HG03097 (cell line): ENCODE results near the gene MBLAC1.

ENCODE experiments used
- ATAC-seq: cut with Tn5 transposase; IDR thresholded peaks from one replicate; pipeline ENCODE4 v1.9.1; 2021; ENCODE audit not compliant: unreplicated experiment, low FRiP score

MBLAC1 gene, protein sequence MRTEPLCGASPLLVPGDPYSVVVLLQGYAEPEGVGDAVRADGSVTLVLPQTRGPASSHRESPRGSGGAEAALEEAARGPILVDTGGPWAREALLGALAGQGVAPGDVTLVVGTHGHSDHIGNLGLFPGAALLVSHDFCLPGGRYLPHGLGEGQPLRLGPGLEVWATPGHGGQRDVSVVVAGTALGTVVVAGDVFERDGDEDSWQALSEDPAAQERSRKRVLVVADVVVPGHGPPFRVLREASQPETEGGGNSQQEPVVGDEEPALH

DNA sequence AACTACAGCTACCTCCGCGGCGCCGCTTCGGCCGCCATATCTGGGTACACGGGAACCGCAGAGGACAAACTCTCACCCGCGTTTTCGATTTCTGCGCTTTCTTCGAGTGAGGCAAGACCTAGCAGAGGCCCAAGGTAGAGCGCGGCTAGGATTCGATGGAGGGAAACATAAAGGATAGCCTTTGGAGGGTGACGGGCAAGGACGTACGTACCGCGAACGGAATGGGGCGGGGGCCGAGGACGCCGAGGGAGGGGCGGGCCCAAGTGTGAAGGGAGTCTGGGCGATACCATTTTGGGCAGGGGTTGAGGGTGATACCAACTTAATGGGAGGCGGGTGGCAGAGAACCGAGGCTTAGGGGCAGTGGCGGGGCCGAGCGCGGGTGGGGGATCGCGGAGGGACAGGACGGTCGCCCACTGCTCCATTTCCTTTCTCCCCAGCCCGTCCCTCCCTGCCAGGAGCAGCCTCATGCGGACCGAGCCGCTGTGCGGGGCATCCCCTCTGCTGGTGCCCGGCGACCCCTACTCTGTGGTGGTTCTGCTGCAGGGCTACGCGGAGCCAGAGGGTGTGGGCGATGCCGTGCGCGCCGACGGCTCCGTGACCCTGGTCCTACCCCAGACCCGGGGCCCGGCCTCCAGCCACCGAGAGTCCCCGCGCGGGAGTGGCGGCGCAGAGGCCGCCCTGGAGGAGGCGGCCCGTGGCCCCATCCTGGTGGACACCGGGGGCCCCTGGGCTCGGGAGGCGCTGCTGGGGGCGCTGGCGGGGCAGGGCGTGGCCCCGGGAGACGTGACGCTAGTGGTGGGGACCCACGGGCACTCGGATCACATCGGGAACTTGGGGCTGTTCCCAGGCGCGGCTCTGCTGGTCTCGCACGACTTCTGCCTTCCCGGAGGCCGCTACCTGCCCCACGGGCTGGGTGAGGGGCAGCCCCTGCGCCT is at the start of gene MBLAC1:
Gene MBLAC1, plus strand, starts transcription at position 37 of the 935 bp plus-strand sequence. Its CDS starts 429 bp downstream, at position 466.
- peak; percentile 42 for ATAC-seq

DNA sequence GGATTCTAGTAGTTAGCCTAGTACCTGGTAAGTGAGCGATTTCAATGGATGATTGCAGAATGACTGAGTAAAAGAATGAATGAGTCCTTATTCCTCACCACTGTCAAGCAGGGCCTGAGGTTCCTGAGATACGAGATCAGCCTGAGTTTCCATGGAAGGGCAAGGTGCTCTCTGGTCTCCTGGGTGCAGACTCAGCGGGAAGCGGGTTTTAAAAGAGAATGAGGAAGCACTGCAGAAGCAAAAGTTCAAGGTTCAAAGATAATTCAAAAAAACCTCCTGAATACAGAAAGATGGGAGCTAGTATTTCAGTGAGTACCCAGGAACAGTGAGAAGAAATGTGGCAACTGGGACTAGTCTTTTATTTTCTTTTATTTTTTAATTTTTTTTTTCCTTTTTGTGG is 49.6 kb upstream of the MBLAC1 start:
- ATAC-seq: no peak

DNA sequence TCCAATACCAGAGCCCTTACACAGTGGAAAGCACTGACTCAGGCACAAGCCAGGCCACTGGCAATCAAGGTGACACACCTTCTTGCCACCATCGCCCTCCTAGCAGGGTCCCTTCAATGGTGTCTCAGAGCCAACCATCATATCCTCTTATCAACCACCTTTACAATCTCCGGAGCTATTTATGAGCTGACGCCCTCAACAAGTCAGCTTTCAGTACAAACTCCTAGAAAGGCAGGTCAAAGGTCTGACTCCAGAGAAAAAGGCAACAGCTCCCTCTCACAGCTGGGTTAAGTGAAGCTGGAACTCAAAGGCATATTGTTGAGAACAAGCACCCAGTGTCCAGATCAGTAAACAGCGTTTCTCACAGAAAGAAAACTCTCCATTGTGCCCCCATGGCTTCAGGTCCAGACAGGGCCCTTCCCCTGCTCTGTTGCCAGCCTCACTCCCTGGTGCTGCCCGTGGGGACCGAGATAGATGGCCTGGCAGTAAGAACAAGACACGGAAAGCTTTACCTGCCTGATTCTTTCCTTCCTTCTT is 47.7 kb upstream of the MBLAC1 start:
- no peak for ATAC-seq

DNA sequence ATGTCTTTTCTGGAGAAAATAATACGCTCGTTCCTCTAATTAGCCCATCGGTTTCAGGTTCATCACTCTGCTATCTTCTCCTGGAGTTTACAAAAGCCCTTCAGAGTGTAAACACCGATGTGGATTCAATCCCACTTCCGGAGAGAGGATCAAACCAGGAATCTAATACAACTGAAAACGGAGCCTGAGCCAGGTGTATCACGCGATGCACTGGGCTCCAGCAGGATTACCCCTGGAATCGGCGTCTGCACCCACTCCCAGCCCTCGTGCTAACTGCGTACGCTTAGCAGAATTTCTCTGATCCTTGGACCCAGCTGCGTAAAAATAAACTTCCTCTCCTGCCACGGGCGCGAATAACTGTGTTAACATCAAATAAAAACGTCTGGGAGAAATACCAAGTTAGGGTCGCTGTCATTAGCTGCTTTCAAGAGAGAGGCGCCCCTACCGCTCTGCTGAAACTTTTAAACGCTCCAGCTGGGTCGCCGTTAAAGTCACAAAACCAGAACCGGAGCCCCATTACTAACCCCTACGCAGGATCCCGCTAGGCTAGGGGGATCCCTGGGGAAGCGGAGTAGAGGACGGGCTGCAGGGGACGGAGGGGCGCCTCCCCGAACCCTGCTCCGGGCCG is 45.7 kb upstream of the MBLAC1 start:
- no peak for ATAC-seq

DNA sequence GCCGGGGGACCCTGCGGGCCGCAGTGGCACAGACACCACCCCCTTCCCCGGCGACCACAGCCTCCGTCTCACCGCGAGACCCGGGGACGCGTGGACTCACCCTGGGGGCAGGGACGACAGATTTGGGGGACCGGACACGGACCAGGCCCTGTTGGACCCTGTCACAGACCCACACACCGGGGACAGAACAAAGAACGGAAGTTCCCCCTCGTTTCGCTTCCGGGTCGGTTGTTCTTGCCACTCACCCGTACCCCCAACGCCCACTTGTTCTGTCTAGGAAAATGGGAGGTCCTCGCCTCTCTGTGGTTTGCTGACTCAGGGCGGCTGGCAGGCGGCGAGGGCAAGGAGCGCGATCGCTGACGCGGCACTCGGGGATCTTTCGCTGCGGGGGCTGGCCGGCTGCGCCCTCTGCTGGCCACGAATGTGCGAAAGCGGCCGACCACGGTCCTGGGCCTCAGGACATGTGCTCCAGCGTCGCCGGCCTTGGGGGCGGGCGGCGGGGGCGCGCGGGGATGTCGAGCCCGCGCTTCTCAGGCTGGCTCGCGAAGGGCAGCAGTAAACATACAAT is 45.1 kb upstream of the MBLAC1 start, which contains the start of gene ZNF3:
Gene ZNF3, minus strand, starts transcription at position 189 of the 568 bp plus-strand sequence. CDS start 4,366 bp downstream, outside the sequence.
- peak; percentile 82 for ATAC-seq

DNA sequence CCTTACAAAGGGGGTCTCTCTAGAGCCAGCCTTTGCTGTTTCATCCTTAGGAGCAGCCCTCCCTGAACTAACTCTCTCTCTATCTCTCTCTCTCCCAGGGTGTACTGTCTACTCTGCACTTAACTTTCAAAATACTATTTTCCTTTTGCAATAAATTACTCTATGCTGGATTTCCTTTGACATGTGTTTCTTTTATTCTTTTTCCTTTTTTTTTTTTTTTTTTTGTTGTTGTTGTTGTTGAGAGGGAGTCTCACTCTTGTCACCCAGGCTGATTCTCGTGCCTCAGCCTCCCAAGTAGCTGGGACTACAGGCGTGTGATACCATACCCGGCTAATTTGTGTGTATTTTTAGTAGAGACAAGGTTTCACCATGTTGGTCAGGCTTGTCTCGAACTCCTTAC is 43.8 kb upstream of the MBLAC1 start:
- ATAC-seq: no peak

DNA sequence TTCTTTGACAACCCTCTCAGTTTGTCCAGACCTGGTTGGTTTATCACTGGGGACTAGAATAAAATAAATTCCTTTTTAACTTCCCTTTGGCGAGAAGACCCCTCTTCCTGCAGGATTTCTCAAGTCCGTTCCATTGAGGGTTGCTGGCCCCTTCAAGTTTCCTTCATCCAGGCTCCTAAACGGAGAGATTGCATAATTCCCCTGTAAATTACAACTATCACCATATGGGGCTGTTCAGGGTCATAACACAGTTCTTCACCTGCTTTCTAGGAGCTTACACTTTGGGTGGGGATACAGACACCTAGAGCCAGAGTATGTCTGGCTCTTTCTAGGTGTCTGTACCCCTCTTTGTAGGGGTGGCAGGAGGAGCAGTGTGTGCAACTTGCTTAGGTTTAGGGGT is 41.3 kb upstream of the MBLAC1 start:
- no peak for ATAC-seq

DNA sequence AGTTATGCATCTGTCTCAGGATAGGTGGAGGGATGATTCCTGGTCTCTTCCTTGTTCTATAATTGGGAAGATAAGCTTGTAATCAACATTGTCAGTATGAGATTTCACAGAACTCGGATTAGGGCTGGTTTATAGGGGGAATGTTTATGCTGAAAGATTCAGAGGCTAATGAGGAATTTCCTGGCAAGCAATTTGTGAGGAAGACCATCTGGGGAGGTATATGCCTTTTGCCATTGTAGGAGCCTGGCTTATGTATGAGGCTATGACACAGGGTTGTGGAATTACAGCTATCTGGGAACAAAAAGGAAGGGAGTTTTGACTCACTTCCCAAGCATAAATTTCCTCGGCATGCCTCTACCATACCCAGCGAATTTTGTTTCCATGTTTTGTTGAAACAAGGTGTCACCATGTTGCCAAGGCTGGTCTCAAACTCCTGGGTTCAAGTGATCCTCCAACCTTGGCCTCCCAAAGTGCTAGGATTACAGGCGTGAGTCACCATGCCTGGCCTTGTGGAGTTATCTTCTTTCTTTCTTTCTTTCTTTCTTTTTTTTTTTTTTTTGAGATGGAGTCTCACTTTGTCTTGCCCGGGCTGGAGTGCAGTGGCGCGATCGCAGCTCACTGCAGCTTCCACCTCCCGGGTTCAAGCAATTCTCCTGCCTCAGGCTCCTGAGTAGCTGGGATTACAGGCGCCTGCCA is 39.6 kb upstream of the MBLAC1 start:
- no peak for ATAC-seq

DNA sequence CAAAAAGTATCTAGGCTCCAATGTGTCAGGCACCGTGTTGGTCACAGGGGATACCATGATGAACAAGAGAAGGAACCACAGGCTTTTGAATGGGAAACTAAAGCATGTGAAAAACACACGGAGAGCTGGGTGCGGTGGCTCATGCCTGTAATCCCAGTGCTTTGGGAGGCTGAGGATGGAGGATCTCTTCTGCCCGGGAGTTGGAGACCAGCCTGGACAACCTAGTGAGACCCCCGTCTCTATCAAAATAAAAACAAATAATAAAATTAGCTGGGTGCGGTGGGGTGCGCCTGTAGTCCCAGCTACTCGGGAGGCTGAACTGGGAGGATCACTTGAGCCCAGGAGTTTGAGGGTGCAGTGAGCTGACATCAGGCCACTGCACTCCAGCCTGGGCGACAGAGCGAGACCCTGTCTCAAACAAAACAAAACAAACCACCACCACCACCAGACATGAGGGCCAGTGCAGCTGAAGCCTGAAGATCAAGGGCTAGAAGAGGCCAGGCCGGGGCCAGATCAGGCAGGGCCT is 38.6 kb upstream of the MBLAC1 start:
- no peak for ATAC-seq

DNA sequence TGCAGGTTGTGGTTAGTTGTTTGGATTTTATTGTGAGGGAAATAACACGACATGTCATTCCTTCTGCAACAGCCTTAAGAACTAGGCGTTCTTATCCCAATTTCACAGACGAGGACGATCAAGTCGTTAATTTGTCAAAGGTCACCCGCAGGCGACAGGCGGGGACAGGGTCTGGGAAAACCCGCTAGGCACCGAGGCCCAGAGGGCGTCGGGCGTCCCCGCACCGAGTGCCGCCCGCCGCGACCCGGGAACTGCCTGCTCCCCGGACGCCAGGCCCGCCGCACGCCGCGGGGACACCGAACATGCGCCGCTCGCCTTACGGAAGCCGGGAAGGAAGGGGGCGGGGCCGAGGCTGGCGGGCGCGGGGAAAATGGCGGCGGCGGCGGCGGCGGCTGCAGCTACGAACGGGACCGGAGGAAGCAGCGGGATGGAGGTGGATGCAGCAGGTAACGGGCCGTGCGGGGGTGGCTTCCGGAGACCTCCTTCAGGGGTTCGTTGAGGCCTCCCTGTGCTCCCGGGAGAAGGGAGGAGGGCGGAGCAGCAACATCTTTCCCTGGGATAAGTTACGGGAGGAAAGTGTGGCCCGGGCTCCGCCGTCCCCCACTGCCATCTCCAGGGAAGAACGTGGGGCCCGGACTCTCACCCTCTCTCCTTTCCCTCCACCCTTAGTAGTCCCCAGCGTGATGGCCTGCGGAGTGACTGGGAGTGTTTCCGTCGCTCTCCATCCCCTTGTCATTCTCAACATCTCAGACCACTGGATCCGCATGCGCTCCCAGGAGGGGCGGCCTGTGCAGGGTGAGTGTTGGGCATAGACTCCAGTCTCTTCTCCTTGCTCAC is 37.9 kb upstream of the MBLAC1 start, which contains the start of gene COPS6:
Gene COPS6, plus strand, starts transcription at position 349 of the 837 bp plus-strand sequence. Its CDS starts 22 bp downstream, at position 371.
- ATAC-seq: no peak

DNA sequence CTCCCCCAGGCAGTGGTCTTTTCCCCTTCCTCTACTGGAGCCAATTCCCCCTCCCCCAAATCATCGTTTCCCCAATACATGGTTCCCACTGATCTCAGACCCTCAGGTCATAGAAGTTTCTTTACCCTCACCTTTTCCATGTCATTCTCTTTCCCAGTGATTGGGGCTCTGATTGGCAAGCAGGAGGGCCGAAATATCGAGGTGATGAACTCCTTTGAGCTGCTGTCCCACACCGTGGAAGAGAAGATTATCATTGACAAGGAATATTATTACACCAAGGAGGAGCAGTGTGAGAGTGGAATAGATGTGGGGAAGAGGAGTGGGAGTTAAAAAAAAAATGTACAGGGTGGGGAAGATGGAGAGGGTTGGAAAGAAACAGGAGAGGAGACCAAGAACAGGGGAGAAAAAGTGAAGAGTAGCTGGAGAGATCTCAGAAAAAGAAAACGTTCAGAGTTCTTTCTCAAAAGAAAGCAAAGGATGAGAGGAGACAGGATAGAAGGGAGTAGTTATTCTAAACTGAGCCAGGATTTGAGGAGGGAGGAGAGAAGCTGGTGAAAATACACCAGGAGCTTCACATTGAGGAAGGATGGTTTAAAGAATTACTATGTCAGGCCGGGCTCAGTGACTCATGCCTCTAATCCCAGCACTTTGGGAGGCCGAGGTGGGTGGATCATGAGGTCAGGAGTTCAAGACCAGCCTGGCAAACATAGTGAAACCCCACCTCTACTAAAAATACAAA is 37.1 kb upstream of the MBLAC1 start:
- no peak for ATAC-seq

DNA sequence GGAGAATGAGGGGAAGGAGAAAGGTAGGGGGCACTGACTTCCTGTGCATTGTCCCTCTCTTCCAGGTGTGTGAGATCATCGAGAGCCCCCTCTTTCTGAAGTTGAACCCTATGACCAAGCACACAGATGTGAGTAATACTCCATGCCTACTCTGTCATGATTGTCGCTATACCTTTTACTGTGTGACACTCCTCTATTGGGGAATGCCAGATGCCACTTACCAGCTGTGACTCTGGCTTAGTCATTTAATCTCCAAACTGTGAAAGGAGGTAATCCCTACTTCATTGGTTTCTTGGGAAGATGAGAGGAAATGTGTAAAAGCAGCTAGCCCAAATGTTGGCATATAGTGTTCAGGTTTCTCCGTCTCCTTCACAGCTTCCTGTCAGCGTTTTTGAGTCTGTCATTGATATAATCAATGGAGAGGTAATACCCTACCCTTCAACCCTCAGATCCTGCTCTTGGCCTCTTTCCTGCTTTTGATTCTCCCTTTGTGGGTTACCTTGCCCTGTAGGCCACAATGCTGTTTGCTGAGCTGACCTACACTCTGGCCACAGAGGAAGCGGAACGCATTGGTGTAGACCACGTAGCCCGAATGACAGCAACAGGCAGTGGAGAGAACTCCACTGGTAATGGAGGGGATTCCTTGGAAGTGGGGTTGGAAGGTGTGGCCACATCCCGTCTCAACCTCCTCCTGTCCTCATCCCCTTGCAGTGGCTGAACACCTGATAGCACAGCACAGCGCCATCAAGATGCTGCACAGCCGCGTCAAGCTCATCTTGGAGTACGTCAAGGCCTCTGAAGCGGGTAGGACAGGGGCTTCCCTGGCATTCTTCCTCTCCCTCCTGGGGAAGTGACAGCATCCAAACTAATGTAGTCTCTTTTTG is 36.0 kb upstream of the MBLAC1 start:
- no peak for ATAC-seq

DNA sequence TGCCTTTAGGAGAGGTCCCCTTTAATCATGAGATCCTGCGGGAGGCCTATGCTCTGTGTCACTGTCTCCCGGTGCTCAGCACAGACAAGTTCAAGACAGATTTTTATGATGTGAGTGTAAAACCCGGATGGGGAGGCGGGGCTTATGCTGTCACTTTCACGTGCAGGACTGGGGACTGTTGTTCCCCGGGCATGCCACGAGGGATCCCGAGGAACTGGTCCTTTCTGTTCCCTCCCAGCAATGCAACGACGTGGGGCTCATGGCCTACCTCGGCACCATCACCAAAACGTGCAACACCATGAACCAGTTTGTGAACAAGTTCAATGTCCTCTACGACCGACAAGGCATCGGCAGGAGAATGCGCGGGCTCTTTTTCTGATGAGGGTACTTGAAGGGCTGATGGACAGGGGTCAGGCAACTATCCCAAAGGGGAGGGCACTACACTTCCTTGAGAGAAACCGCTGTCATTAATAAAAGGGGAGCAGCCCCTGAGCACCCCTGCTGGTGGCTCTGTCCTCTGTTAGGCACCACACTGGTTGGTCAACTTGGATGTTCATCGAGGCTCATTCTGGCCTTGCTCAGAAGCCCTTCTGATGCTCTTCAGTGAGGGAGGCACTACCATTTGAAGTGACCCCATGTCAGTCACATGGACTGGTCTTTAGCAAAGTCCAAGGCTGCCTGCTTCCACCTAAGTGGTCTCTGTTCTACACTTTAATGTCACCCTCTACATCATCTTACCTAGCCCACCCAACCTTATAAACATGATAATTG is 35.2 kb upstream of the MBLAC1 start:
- no peak for ATAC-seq

DNA sequence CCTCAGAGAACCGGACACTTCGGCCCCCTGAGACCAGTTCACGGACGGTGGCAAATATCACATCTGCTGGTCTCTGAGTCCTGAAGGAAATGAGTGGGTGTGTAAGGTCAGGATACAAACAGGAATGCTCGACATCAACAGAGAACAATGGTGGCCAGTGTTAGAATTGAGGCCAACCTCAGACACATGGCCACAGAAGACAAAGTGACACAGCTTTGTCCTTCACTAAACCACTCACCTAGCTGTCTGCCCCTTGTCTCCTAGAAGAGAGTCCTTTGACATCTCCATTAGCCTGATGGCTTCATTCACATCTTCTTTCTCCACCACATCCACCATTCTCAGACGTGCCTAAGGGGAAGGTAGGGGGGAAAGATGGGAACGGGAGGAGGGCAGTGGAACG is 33.7 kb upstream of the MBLAC1 start:
- ATAC-seq: no peak

DNA sequence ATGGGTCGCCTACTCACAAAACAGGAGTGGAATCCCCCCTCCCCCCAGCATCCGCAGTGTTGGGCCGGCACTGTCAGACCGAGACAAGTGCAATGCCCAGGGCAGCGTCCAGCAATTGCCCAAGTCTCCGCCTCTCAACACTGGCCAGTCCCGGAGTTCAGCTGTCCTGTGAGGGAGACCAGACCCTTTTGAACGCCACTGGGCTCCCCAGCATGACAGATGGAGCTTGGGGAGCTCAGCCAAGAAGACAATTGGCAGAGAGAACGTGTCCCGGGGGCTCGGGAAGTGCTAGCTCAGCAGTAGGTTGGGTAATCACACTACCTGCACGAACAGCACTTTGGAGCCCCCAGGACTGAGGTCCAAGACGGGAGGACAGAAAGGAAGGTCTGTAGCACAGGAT is 33.3 kb upstream of the MBLAC1 start:
- ATAC-seq: no peak

DNA sequence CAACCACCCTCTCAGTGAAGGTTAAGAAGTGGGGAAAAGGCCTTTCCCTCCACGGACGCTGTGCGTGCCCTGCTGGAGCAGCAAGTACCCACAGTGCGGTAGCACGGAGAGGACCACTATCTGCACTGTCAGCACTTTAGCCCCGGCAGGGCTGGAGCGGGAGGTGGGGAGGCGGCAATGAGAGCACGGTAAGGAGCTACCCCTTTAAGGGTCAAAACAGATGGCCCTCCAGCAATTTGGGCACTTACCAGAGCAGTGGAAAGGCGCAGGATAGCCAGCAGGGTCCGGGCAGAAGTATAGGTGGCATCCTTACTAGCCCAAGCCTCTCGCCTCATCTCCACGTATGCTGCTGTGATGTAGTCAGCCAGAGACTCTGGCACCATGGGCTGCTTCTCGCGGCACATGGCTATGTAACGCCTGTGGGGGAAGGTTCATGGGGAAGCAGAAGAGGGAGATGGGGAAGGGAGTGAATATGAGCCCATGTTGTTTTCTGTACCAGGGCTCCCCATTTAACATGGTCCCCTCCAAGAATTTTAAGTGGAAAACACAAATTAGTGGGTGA is 32.8 kb upstream of the MBLAC1 start:
- ATAC-seq: no peak
